Muscle of arm (tissue), 12 donors: Measurements from ENCODE around the gene TENT5C. TPM values are rescaled to one million over a fixed set of nuclear protein-coding genes. Genes with fewer than 3 reads are reported as not detected.

Experiments used
- DNase-seq: peaks from one replicate; pipeline ENCODE4 v3.0.0-alpha.2; 2013
- polyA plus RNA-seq, 12 donors: library from polyadenylated mRNA; unstranded; fragments of 120-200 nt; gene quantifications; one replicate each; pipeline ENCODE4 v1.2.1, GENCODE V29; 2013; ENCODE audit not compliant: insufficient read length in 12 of 12

Gene TENT5C
- polyA plus RNA-seq, 12 donors = 2.1 to 10.0 (median 3.2) TPM; not detected in 1

DNA sequence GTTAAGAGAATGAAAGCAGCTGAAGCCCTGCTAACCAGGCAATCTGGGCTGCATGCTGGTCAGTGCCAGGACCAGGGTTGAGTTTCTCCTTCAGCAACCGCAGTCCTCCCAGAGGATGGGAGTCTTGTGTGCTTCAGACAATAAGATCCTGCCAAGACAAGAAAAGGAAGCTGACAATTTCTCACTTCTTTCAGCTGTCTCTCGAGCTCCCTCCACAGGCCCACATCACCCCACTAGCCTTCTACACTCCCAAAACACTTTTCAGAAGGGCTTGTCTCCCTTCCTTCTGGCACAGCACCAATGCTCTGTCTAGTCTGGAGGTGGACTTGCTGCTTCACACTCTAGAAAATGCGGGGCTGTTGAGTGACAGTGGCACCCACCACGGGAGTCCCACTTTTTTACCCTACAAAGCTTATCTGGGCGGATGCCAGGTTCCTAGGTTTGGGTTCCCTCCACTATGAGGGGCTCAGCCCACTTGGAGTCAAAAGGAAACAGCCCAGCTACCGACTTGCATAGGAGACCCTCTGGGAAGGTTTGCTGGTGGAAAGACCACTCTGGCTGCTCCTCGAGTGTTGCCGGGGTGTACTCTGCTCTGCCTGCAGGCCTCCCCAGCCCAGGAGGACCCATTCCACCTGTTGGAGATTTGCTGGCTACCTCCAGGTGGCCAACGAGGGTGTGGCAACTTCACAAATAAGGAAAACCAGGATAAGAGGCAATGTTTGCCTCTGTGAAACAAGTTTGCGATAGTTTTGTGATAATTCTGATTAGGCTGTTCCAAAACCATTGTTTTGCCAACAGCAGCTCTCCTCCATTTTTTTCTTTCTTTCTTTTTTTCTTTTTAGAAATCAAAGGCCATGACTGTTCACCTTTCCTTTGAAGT lies 68.9 kb downstream of the TENT5C start:
- no peak for DNase-seq

DNA sequence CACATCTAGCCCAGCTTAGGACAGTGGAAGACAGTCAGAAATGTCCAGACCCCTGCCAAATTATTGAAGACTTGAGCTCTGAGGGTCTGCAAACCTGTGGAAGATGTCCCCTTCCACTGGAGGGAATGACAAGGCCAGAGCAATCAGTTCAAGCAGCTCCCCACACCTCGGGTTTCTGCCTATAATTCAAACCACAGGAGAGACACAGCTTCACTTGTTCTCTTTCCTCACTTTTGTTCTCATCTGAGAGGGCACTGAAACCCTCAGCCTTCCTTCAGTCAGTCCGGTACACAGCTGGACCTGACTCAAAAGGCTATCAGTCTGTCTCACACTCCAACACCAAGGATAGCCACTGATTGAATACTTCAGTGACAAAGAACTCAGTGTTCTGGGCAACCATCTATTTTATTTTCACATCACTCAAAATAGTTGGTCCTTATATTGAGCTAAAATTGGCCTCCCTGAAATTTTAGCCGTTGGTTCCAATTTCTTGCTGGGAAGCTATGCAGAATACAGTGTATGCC lies 70.1 kb downstream of the TENT5C start:
- DNase-seq = no peak

DNA sequence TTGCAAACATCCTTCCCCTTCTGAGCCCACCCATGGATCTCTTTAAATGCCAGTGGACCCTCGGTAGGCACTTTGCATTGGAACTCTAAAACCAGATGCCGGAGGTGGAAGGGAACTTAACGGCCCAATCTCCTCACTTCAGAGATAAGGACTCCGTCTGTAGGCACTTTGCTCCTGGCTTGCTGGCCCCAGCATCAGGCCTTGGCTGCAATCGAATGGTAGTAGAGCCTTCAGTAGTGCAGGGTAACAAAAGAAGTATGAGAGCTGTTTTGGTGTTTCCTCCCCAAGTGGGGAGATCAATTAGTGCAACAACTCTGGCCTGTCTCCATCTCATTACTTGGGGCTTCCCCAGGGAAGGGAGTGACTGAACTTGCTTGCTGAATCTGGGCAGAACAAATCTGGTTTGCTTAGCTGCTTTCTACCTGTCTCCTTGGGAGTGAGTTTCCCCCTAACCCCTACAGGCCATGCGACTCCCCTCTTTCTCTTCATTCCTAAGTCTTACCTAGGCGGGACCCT lies 70.8 kb downstream of the TENT5C start:
- DNase-seq = no peak

Other genes starting within 250 kb of the TENT5C start
- gene MAN1A2, start 238.6 kb upstream of the TENT5C start, polyA plus RNA-seq = 10 to 100 TPM in 11 of 12 donors, not detected in 1; 24.0 to 34.7 (median 26.3) TPM